Stimulated activated CD4-positive, alpha-beta T cell treated with anti-CD3 and anti-CD28 coated beads, Interleukin-1b, Interleukin-23, amount 100 ng/mL, for 1 hour (primary cell): ENCODE measurements around the gene RIOX2.
"Not testable (repeated sequence)": the region's sequence is repeated elsewhere in the genome, so short reads cannot be mapped to it uniquely, and the experiment has no call there.

Experiments used
- DNase-seq, 2 donors: peaks; one replicate each; pipeline ENCODE4 v3.0.0-alpha.2; 2020; ENCODE audit warnings: low read depth in 2 of 2

RIOX2 gene

DNA sequence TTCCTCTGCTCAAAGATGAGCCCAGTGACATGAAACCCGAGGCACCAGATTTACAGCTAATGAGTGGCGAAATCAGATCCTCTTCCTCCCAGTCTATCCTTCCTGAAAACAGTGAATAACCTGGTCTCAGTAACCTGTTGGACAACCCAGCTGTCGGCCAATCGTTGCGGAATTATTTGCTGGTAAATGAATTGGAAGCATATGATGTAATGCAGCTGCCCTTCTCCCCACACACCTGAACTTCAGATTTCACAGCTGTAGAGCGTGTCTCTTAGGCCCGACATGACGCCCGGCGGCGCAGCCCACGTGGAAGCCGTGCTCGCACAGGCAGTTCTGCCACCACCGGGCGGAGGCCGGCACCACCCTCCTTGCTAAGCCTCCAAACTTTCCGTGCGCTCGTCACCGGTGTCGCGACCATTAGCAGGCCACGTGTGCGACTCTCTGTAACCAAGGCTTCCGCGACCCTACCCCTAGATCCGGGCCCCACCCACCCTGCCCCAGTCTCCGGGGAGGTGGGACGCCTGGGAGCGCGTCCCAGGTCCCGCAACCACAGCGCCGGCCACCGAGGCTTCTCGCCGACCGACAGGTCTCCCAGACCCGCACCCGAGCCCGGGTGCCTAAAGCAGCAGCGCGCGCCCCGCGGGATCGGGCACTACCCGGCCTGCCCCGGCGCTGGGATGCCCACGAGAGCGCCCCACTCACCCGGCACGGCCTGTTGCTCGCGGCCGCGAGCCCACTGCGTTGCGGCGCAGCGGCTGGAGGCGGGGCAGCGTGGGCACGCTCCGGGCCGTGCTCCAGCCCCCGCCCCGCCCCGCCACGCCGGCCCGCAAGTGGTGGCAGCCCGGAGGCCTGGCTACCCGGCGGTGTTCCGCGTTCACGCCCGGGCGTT lies at the start of gene RIOX2:
Gene RIOX2 (minus strand): TSS at position 753 of the 889 bp plus-strand sequence. CDS start 4,838 bp downstream, outside the sequence.
- DNase-seq: peak; percentile 40 to 50

GRCh38 chr3:98020412-98020811 lies 48.2 kb upstream of the RIOX2 start:
- DNase-seq: no peak

- DNase-seq: no peak
Measured at GRCh38 chr3:98018301-98018700, 46.1 kb upstream of the RIOX2 start.

DNA sequence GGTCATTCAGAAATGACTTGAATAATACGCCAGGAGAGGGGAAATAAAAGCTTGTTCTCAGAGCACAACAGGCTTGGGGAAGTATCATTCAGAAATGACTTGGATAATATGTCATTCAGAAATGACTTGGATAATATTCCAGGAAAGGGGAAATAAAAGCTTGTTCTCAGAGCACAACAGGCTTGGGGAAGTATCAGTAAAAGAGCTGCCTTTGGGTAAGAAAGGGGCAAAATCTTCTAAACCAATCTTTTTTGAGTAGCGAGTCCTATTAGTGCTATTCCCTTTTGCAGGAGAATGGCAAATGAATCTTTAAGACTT lies 42.0 kb upstream of the RIOX2 start:
- DNase-seq: no peak

DNA sequence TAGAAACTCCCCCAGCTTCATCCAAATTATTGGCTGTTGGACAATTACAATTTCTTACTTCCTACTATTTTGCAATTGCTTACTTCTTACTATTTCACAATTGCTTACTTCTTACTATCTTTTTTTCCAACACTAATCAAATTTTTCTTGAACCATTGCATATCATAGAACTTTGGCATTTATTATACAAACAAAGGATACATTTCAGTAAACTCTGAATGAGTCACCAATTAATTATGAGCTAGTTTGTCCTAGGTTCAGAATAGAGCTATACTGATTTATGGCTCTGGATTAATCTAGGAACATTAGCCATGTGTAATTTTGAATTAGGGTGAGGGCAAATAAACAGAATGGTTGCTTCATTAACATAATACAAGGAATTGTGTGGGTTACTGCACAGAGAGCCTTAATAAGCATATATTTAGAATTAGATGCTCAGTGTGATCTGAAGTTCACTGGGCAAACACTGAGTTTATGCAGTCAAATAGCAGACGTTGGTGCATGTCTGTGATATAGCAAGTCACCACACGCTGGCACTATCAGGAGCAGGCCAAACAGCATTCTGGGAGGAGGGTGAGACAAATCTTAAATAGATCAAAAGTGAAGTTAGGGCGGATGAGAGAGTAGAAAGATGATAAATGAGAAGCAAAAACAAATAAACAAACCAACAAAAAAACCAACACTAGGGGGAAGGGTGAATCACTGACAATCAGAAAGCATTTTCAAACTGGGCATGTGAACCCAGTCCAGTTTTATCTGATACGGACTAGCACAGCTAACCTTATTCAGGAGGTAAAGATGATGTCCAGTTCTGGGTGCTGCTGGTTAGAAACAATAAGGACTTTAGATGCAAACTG lies 41.4 kb upstream of the RIOX2 start:
- DNase-seq: no peak

- DNase-seq: no peak
Measured at GRCh38 chr3:98012979-98013378, 40.7 kb upstream of the RIOX2 start.

DNA sequence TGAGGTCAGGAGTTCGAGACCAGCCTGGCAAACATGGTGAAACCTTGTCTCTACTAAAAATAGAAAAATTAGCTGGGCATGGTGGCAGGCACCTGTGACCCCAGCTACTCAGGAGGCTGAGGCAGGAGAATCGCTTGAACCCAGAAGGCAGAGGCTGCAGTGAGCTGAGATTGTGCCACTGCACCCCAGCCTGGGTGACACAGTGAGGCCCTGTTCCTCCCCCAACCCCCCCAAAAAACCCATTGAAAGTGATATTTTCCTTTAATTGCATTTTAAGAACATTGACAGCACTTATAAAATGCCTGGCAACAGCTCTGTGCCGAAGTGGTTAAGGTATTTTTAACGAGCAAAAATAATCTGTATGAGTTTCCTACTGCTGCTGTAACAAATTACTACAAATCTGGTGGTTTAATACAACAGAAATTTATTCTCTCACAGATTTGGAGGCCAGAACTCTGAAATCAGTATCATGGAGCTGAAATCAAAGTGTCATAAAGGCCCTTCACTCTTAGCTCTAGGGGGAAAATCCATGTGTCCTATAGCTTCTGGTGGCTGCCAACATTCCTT lies 38.7 kb upstream of the RIOX2 start:
- not testable (repeated sequence) for DNase-seq

GRCh38 chr3:98010194-98010882 lies 38.1 kb upstream of the RIOX2 start:
- DNase-seq: no peak

DNA sequence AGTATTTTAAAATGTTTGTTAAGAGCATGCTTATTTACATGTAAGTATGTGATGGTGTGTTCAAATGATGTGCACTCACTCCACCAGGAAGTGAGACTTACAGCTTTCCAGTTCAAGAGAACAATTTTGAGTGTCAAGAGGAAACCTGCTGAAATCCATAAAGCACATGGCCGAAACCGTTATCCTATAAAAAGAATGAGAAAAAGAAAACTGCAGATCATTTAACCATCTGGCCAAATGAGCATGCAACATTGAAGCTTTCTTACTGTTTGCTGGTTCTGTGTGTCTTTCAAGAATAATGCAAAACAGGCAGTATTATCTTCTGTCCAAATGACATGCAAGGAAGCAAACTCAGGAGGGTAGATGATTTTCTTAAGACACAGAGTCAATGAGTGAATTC lies 36.6 kb upstream of the RIOX2 start:
- DNase-seq: no peak

GRCh38 chr3:98005438-98005837 lies 33.2 kb upstream of the RIOX2 start:
- no peak for DNase-seq

DNA sequence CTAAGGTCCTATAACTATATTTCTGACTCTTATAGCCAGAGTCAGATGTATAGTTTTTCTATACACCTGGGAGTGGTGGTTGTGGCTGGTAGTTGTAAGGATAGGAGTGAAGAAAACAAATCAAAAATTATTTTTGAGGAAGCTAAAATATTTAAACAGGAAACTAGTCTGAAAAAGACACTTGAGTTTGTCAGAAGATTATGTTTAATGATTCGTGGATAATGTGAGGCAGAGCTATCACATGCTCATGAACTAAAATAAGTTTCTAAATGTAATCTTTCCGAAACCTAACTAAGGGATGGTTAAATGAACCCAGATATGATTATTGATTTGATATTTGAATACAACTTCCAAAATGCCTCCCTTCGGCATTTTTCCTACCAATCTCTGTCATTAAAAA lies 32.5 kb upstream of the RIOX2 start:
- DNase-seq: no peak

GRCh38 chr3:98003306-98003969 lies 31.2 kb upstream of the RIOX2 start:
- no peak for DNase-seq

DNA sequence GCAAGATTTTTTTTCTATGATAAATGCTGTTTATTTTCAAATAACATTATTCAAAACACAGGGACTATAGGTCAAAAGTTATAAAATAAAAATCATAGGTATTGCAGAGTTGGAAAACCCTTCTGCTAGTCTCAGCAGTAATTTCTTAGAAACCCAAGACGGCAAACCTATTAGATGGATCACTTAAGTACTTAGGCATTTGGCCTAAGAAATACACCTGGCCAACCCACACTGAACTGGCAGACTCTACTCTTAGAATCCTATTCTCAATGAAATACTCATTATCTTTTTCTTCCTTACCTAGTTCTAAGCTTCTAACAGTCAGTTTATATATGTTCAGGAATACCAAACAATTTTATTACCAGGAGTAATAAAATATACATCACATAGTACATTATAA lies 30.5 kb upstream of the RIOX2 start:
- DNase-seq: no peak

DNA sequence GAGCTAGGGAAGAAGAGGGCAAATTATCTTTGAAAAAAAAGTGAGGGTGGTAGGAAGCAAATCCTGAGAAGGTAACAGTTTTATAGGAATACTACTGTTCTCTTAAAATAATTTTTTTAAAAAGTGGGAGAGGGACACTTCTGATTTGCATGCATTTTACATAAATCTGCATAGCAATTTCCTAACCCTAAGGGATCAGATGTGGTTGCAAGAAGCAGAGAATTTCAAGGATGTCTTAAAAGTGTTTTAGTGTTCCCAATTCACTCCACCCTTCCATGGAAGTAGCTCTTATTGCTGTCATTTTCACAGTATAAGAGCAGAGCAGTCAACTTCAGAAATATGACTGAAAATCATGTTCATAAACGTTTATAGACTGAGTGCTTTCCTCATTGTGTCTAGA lies 27.8 kb upstream of the RIOX2 start:
- DNase-seq: no peak

DNA sequence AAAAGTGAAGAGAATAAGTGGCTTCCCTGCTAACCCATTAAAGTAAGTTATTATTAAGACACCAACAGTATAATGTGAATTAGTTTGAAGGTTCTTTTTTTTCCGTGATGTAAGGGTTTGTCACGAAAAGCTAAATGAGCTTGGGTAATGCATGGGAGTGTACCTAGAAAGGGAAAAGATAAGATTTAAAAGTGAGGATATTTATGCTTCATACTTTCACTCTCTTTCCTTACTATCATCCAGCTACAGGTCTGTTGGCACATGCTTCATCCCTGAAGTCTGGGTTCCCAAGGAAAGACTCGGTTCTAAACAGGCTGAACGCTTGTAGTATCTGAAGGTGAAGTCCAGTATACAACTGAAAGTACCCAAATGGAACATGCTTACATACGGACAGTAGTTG lies 26.9 kb upstream of the RIOX2 start:
- no peak for DNase-seq

- DNase-seq: no peak
Measured at GRCh38 chr3:97996988-97997387, 24.8 kb upstream of the RIOX2 start.

DNA sequence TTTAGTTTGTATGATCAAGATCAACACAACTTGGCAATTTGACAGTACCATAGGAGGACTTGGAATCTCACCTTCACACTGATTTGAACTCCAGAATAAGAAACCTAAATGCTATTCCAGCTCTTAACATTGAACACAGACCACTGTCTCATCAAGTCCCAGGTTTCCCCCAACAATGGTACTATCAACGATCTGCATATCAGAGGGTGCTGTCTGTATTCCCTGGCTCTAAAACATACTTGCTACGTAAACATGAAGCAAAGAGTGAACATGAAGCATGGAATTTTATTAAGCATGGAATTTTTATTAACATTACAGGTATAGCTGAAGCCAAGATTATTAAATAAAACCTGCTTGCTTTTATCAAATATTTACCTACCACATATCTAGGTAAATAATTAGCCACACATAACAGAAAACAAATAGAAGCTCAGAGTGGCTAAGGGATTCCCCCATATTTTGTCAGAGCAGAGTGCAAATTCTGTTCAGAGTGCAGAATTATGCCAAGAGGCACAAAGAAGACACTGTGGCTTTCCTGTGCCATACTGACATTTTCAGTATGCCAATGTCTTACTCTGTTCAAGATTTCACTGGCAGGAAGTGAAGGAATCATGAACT lies 22.2 kb upstream of the RIOX2 start:
- no peak for DNase-seq

DNA sequence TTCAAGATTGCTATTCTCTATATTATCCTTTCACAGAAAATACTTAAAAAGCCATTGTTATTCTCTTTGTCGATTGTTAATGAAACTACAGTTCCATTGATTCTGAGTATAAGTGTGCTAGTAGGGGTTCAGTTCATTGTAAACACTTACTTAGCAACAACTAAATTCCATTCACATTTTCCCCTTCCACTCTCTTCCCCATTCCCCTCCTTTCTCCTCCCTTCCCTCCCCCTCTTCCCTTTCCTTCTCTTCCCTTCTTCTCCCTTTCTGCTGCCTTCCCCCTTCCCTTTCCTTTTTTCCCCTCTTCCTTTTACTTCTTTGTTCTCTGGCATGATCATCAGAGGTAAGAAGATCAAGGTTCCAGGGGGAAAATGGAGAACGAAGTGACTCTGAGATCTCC lies 21.3 kb upstream of the RIOX2 start:
- no peak for DNase-seq

- DNase-seq: no peak
Measured at GRCh38 chr3:97992547-97993173, 20.4 kb upstream of the RIOX2 start.

GRCh38 chr3:97991293-97991682 lies 19.1 kb upstream of the RIOX2 start:
- no peak for DNase-seq
